Activated naive CD4-positive, alpha-beta T cell treated with anti-CD3 and anti-CD28 coated beads, Interleukin-2, amount 50 U/mL, for 24 hours (primary cell): ENCODE data around the gene DEPDC7.
"Not testable (repeated sequence)": the region's sequence is repeated elsewhere in the genome, so short reads cannot be mapped to it uniquely, and the experiment has no call there.

Experiments used
- H3K27ac Mint-ChIP-seq: one replicate; pipeline ENCODE4 v1.8.0; 2021; ENCODE audit warnings: mild to moderate bottlenecking, mixed read lengths
- H3K27me3 Mint-ChIP-seq: one replicate; pipeline ENCODE4 v1.8.0; 2021; ENCODE audit warnings: mixed read lengths
- H3K36me3 Mint-ChIP-seq: one replicate; pipeline ENCODE4 v1.8.0; 2021; ENCODE audit warnings: mixed read lengths
- H3K4me1 Mint-ChIP-seq: one replicate; pipeline ENCODE4 v1.8.0; 2021; ENCODE audit warnings: mixed read lengths
- H3K4me3 Mint-ChIP-seq: one replicate; pipeline ENCODE4 v1.8.0; 2021; ENCODE audit warnings: mild to moderate bottlenecking, mixed read lengths
- H3K9me3 Mint-ChIP-seq: one replicate; pipeline ENCODE4 v1.8.0; 2021; ENCODE audit warnings: mixed read lengths

Gene DEPDC7

GRCh38 chr11:33013755-33014154, 1.9 kb upstream of the DEPDC7 start:
- Mint-ChIP-seq H3K27ac (no peak overlapping the region), H3K4me1 (peaks cover 59% of the 10 kb centered on the region), H3K9me3 (no peaks in the 10 kb centered on the region), H3K4me3 (no peak overlapping the region), H3K27me3 (peaks cover 3% of the 10 kb centered on the region), H3K36me3 (no peaks in the 10 kb centered on the region)

DNA sequence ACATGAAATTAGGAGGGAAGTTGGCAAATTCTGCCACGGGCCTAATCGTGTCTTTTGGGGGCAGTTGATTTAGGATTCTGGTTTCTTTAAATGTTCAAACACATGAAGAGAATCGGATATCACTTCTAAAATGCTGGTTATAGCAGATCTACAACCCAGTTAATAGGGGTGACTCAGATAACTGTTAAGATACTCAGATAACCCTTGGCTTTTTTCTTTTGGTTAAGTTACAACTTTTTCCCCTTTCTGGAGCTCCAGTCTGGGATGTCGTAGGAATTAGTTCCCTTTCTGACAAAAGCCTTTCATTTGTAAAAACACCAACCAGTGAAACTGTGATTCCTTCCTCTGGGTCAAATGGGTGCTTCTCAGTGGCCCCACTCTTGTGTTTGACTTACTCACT, 976 bp downstream of the DEPDC7 start:
- H3K27me3 Mint-ChIP-seq, result peaks cover 3% of the 10 kb centered on the region
- H3K9me3 Mint-ChIP-seq, result no peaks in the 10 kb centered on the region
- H3K4me3 Mint-ChIP-seq, result peak overlapping the region; percentile 82
- H3K36me3 Mint-ChIP-seq, result no peaks in the 10 kb centered on the region
- peak overlapping the region; percentile 27 for H3K27ac Mint-ChIP-seq
- peaks cover 54% of the 10 kb centered on the region for H3K4me1 Mint-ChIP-seq

DNA sequence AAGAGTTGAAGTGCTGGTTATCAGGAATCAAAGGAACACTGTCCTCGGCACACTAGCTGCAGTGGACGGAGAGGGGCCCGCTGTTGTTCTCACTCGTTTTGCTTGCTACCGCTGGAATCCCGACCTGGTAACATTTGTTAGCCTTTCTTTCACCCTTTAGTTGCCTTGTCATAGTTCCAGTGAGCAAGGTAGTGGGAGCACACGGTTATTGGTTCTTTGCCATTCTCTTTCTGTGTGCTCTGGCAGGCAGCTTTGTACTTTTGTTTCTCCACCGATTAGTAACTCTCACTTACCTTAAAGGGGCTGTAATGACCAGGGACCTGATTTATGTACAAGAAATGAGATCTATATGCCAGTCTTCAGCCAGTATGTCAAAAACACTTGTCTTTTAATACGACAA, 1.8 kb downstream of the DEPDC7 start:
- Mint-ChIP-seq H3K27me3 (peaks cover 3% of the 10 kb centered on the region), H3K9me3 (no peaks in the 10 kb centered on the region), H3K36me3 (no peaks in the 10 kb centered on the region), H3K4me3 (no peak overlapping the region), H3K27ac (no peak overlapping the region), H3K4me1 (peaks cover 57% of the 10 kb centered on the region)

- Mint-ChIP-seq H3K4me3 (no peak overlapping the region), H3K36me3 (no peaks in the 10 kb centered on the region), H3K27me3 (peaks cover 3% of the 10 kb centered on the region)
Observed at GRCh38 chr11:33017965-33018364, 2.3 kb downstream of the DEPDC7 start.

DNA sequence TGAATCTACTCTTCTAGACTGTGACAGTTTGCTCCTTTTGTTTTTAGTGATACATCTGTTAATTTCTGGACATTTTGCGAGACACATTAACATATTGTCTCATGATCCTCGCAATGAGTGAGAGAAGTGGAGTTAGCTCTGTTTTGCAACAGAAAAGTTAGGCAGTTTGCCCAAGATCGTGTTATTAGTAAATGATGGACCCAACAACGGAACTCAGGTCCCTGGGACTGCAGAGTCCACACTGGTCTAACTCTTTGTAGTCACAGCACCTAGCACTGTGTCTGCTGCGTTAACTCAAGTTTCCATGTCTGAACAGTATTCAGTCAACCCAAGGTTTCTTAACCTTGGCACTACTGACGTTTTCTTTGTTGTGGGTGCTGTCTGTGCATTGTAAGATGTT, 3.2 kb downstream of the DEPDC7 start:
- Mint-ChIP-seq H3K4me1 (peaks cover 50% of the 10 kb centered on the region), H3K27me3 (peaks cover 3% of the 10 kb centered on the region), H3K9me3 (no peaks in the 10 kb centered on the region), H3K27ac (no peak overlapping the region), H3K4me3 (no peak overlapping the region), H3K36me3 (no peaks in the 10 kb centered on the region)

More at GRCh38 chr11:33017965-33018364, 2.3 kb downstream of the DEPDC7 start:
- Mint-ChIP-seq H3K9me3 (no peaks in the 10 kb centered on the region), H3K27ac (no peak overlapping the region), H3K4me1 (peaks cover 54% of the 10 kb centered on the region)

- peaks cover under 1% of the 10 kb centered on the region for H3K27me3 Mint-ChIP-seq
Observed at GRCh38 chr11:33021501-33021900, 5.8 kb downstream of the DEPDC7 start.

DNA sequence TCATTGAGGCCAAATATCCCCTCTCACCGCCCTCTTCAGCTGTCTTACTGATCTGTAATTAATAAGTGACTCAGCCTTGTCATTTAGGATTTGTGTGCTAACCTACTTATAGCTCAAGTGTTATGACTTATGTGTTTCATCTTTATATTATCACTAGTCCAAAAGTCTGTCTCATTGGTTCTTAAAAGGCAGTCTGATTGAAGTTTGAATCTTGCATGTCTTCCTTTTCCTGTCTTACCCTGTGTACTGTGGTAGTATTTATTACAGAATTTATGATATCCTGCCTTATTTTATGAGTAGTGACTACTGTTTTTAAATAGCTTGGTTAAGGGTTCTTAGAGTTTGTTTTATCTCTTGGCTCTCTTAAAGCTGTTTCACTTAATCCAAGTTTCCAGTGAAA, 6.3 kb downstream of the DEPDC7 start:
- H3K9me3 Mint-ChIP-seq, result no peaks in the 10 kb centered on the region
- no peak overlapping the region for H3K4me3 Mint-ChIP-seq
- H3K27ac Mint-ChIP-seq, result peak overlapping the region; percentile 64
- no peaks in the 10 kb centered on the region for H3K27me3 Mint-ChIP-seq
- H3K4me1 Mint-ChIP-seq, result peaks cover 34% of the 10 kb centered on the region
- H3K36me3 Mint-ChIP-seq, result no peaks in the 10 kb centered on the region

More at GRCh38 chr11:33021501-33021900, 5.8 kb downstream of the DEPDC7 start:
- H3K9me3 Mint-ChIP-seq, result no peaks in the 10 kb centered on the region
- peaks cover 39% of the 10 kb centered on the region for H3K4me1 Mint-ChIP-seq
- no peak overlapping the region for H3K27ac Mint-ChIP-seq
- H3K4me3 Mint-ChIP-seq, result no peak overlapping the region
- no peaks in the 10 kb centered on the region for H3K36me3 Mint-ChIP-seq

DNA sequence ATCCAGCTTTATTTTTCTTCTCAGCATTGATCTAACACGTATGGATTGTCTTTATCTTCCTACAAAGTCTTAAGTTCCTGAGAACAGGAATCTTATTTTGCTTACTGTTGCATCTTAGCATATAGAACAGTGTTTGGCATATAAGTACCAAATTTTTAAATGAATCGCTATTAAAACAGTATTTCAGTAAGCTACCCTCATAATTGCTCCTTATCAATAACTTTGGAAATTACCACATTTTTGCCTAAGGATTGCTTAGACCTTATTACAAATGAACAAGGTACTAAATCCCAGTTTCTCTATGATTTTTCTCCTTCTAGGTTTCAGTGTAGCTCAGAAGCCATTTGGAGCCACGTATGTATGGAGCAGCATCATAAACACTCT, 9.7 kb downstream of the DEPDC7 start:
- no peaks in the 10 kb centered on the region for H3K9me3 Mint-ChIP-seq
- H3K4me3 Mint-ChIP-seq, result no peak overlapping the region
- H3K4me1 Mint-ChIP-seq, result peaks cover 17% of the 10 kb centered on the region
- H3K36me3 Mint-ChIP-seq, result no peaks in the 10 kb centered on the region
- H3K27ac Mint-ChIP-seq, result no peak overlapping the region
- H3K27me3 Mint-ChIP-seq, result no peaks in the 10 kb centered on the region

- Mint-ChIP-seq H3K9me3 (no peaks in the 10 kb centered on the region), H3K27ac (no peak overlapping the region), H3K4me1 (peaks cover 4% of the 10 kb centered on the region), H3K4me3 (no peak overlapping the region), H3K27me3 (no peaks in the 10 kb centered on the region), H3K36me3 (peaks cover 3% of the 10 kb centered on the region)
Observed at GRCh38 chr11:33027233-33027632, 11.6 kb downstream of the DEPDC7 start.

GRCh38 chr11:33027846-33028536, 12.3 kb downstream of the DEPDC7 start:
- Mint-ChIP-seq H3K4me1 (no peaks in the 10 kb centered on the region), H3K9me3 (no peaks in the 10 kb centered on the region), H3K27ac (peak overlapping the region; percentile 51), H3K27me3 (no peaks in the 10 kb centered on the region), H3K4me3 (no peak overlapping the region), H3K36me3 (peaks cover 3% of the 10 kb centered on the region)

- no peak overlapping the region for H3K27ac Mint-ChIP-seq
- no peaks in the 10 kb centered on the region for H3K27me3 Mint-ChIP-seq
- no peaks in the 10 kb centered on the region for H3K9me3 Mint-ChIP-seq
- peaks cover 3% of the 10 kb centered on the region for H3K36me3 Mint-ChIP-seq
- no peaks in the 10 kb centered on the region for H3K4me1 Mint-ChIP-seq
- H3K4me3 Mint-ChIP-seq, result no peak overlapping the region
Observed at GRCh38 chr11:33028537-33028914, 12.8 kb downstream of the DEPDC7 start.

GRCh38 chr11:33029218-33029617, 13.5 kb downstream of the DEPDC7 start:
- H3K4me1 Mint-ChIP-seq, H3K27me3 Mint-ChIP-seq: not testable (repeated sequence)

DNA sequence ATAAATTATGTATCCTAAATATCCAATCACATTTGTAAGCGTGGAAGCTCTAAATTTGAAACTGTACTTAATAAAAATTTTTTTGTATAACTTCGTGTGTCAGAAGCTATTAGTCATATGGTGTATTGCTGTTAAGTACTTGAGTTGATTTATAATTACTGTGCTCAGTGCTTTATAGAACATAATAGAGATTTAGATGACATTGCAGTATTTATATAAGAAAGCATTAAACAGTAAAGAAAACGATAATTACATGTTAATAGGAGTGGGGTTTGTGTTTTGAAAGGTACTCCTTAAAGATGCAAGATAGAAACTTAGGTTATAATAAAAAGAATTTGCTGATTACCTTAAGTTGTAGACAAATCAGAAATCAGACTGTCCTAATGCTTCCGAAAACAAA, 17.8 kb downstream of the DEPDC7 start:
- Mint-ChIP-seq H3K27ac (no peak overlapping the region), H3K4me3 (no peak overlapping the region), H3K27me3 (no peaks in the 10 kb centered on the region), H3K9me3 (no peaks in the 10 kb centered on the region), H3K4me1 (no peaks in the 10 kb centered on the region), H3K36me3 (peaks cover 3% of the 10 kb centered on the region)

More at GRCh38 chr11:33029218-33029617, 13.5 kb downstream of the DEPDC7 start:
- not testable (repeated sequence) for H3K36me3 Mint-ChIP-seq, H3K27ac Mint-ChIP-seq, H3K4me3 Mint-ChIP-seq, H3K9me3 Mint-ChIP-seq

DNA sequence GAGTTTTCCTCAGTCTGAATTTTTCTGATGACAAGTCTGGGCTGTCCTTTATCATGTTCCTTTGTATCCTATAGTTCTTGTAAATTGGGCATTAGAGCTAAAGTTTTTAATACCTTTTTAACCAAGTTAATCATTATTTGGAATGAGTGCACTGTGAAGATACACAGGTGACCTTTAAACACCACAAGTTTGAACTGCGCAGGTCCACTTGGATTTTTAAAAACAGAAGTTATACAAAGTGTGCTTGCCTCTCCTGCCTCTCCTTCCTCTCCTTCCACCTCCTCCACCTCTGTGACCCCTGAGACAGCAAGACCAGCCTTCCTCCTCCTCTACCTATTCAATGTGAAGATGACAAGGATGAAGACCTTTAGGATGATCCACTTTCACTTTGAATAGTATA, 19.3 kb downstream of the DEPDC7 start:
- Mint-ChIP-seq H3K4me1 (peaks cover 4% of the 10 kb centered on the region), H3K9me3 (no peaks in the 10 kb centered on the region), H3K36me3 (peaks cover 3% of the 10 kb centered on the region), H3K27me3 (no peaks in the 10 kb centered on the region), H3K4me3 (no peak overlapping the region), H3K27ac (no peak overlapping the region)

GRCh38 chr11:33039274-33040032, 23.8 kb downstream of the DEPDC7 start, which contains the start of gene TCP11L1:
Gene TCP11L1 (plus strand): TSS chr11:33039572. CDS start chr11:33043774, 4,202 bp downstream.
- H3K4me3 Mint-ChIP-seq, result peak within 1 kb of the TSS; percentile 95
- peaks cover 21% of the 10 kb centered on the region for H3K4me1 Mint-ChIP-seq
- peaks cover 3% of the 10 kb centered on the region for H3K36me3 Mint-ChIP-seq
- peak within 1 kb of the TSS; percentile 96 for H3K27ac Mint-ChIP-seq
- no peaks in the 10 kb centered on the region for H3K9me3 Mint-ChIP-seq
- H3K27me3 Mint-ChIP-seq, result no peaks in the 10 kb centered on the region
